IMR-90 (cell line): ENCODE results near the gene ASPRV1.

Source experiments
- CEBPB ChIP-seq: IDR thresholded peaks from 2 replicates; pipeline ENCODE4 v1.6.1; 2012; ENCODE audit warnings: low read depth, low read length, improper control_type of control experiment
- POLR2A ChIP-seq: IDR thresholded peaks from 2 replicates; pipeline ENCODE4 v1.6.1; 2012; ENCODE audit warnings: mild to moderate bottlenecking, low read depth, low read length
- RAD21 ChIP-seq: IDR thresholded peaks from 2 replicates; pipeline ENCODE4 v1.6.1; 2012; ENCODE audit warnings: low read length, improper control_type of control experiment
- RCOR1 ChIP-seq: IDR thresholded peaks from 2 replicates; pipeline ENCODE4 v1.6.1; 2012; ENCODE audit warnings: mild to moderate bottlenecking, low read length, improper control_type of control experiment; ENCODE audit not compliant: insufficient replicate concordance
- RFX5 ChIP-seq: IDR thresholded peaks from 2 replicates; pipeline ENCODE4 v1.8.0; 2012; ENCODE audit warnings: low read depth, mild to moderate bottlenecking, low read length, moderate library complexity
- SMC3 ChIP-seq: fragments of 150-350 bp; IDR thresholded peaks from 2 replicates; pipeline ENCODE4 v1.6.1; 2016; ENCODE audit warnings: low read depth, mild to moderate bottlenecking, antibody characterized with exemption, low read length, moderate library complexity
- TF ChIP-seq, protein P1 (sequence below): conservative IDR thresholded peaks from 2 replicates; pipeline ENCODE4 v1.5.1; 2012; ENCODE audit warnings: mild to moderate bottlenecking, low read depth, low read length, improper control_type of control experiment
- TF ChIP-seq, protein P2 (sequence below): fragments of 150-350 bp; IDR thresholded peaks from 2 replicates; pipeline ENCODE4 v1.6.1; 2017; ENCODE audit warnings: mild to moderate bottlenecking, antibody characterized with exemption, low read length, low read depth
- TF ChIP-seq, protein P3 (sequence below): fragments of 150-350 bp; IDR thresholded peaks from 2 replicates; pipeline ENCODE4 v1.6.1; 2016; ENCODE audit warnings: low read depth, mild to moderate bottlenecking, low read length, moderate library complexity, borderline replicate concordance

DNA sequence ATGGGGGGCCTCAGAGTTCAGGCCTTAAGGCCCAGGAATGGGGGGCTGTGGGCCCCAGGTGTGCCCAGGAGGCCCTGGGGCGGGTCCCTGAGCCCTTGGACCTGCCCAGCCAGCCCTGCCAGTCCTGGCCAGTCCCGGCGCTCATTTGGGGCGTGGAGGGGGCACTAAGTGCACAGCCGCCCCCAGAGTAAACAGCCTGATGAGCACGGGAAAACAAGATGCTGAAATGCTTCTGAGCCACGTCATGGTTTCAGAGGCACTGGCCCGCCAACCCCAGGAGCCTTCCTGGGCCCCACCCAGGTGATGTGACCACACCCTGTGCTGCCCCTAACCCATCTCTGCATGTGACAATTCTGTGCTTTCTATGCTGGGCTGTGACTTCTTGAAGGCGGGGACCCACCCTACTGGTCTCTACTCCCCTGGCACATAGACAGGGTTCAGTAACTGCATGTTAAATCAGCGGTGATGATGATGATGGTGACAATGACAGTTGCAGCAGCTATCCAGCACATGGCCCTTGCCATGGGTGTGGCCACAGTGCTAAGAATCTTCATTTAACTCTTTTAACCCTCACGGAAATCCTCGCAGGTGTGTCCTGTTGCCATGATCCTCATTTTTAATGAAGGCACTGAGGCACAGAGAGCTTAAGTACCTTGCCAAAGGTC lies 28.1 kb upstream of the ASPRV1 start:
- TF ChIP-seq, protein P1, sequence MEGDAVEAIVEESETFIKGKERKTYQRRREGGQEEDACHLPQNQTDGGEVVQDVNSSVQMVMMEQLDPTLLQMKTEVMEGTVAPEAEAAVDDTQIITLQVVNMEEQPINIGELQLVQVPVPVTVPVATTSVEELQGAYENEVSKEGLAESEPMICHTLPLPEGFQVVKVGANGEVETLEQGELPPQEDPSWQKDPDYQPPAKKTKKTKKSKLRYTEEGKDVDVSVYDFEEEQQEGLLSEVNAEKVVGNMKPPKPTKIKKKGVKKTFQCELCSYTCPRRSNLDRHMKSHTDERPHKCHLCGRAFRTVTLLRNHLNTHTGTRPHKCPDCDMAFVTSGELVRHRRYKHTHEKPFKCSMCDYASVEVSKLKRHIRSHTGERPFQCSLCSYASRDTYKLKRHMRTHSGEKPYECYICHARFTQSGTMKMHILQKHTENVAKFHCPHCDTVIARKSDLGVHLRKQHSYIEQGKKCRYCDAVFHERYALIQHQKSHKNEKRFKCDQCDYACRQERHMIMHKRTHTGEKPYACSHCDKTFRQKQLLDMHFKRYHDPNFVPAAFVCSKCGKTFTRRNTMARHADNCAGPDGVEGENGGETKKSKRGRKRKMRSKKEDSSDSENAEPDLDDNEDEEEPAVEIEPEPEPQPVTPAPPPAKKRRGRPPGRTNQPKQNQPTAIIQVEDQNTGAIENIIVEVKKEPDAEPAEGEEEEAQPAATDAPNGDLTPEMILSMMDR = no peak
- no peak for TF ChIP-seq SMC3
- no peak for TF ChIP-seq RFX5
- no peak for TF ChIP-seq CEBPB
- TF ChIP-seq POLR2A = no peak
- TF ChIP-seq, protein P2, sequence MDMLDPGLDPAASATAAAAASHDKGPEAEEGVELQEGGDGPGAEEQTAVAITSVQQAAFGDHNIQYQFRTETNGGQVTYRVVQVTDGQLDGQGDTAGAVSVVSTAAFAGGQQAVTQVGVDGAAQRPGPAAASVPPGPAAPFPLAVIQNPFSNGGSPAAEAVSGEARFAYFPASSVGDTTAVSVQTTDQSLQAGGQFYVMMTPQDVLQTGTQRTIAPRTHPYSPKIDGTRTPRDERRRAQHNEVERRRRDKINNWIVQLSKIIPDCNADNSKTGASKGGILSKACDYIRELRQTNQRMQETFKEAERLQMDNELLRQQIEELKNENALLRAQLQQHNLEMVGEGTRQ = no peak
- TF ChIP-seq, protein P3, sequence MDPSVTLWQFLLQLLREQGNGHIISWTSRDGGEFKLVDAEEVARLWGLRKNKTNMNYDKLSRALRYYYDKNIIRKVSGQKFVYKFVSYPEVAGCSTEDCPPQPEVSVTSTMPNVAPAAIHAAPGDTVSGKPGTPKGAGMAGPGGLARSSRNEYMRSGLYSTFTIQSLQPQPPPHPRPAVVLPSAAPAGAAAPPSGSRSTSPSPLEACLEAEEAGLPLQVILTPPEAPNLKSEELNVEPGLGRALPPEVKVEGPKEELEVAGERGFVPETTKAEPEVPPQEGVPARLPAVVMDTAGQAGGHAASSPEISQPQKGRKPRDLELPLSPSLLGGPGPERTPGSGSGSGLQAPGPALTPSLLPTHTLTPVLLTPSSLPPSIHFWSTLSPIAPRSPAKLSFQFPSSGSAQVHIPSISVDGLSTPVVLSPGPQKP = no peak
- no peak for TF ChIP-seq RAD21
- TF ChIP-seq RCOR1 = no peak
